ENCODE data around the gene GAL3ST2. TPM values are rescaled to one million over a fixed set of nuclear protein-coding genes. Genes with fewer than 3 reads are reported as not detected.

Gene GAL3ST2
- total RNA-seq, 2 donors from 2014 or later: 34.2 to 70.2 TPM

GRCh38 chr2:241844066-241844728, 67.6 kb downstream of the GAL3ST2 start:
- H3K4me3 ChIP-seq: peak overlapping the region; percentile 30
- H3K27me3 ChIP-seq: no peaks in the 10 kb centered on the region
- no peaks in the 10 kb centered on the region for H3K36me3 ChIP-seq
- intact Hi-C loops (cut with DNase I): no loop called here
- H3K4me1 ChIP-seq: no peaks in the 10 kb centered on the region
- H3K9ac ChIP-seq (ENCODE audit: low read depth in 2 of 2, low read length in 2 of 2): peak overlapping the region; percentile 40 to 46
- peak; percentile 18 for TF ChIP-seq CTCF (IDR thresholded peaks at IDR 0.05)
- no peak overlapping the region for H3K27ac ChIP-seq
- peak; percentile 78 for DNase-seq
- no peaks in the 10 kb centered on the region for H3K9me3 ChIP-seq

- peak; percentile 13 for DNase-seq
- Histone ChIP-seq H3K36me3 (no peaks in the 10 kb centered on the region), H3K9me3 (no peaks in the 10 kb centered on the region), H3K9ac (ENCODE audit: low read depth in 2 of 2, low read length in 2 of 2) (no peak overlapping the region), H3K4me1 (no peaks in the 10 kb centered on the region), H3K27ac (no peak overlapping the region), H3K4me3 (peak overlapping the region; percentile 30), H3K27me3 (no peaks in the 10 kb centered on the region)
- TF ChIP-seq CTCF (IDR thresholded peaks at IDR 0.05): no peak
- intact Hi-C loops (cut with DNase I): no loop called here
Measured at GRCh38 chr2:241844831-241845578, 68.4 kb downstream of the GAL3ST2 start.

- no peaks in the 10 kb centered on the region for H3K36me3 ChIP-seq
- H3K4me1 ChIP-seq: no peaks in the 10 kb centered on the region
- no peak overlapping the region for H3K9ac ChIP-seq (ENCODE audit: low read depth in 2 of 2, low read length in 2 of 2)
- TF ChIP-seq CTCF (IDR thresholded peaks at IDR 0.05): no peak
- no peak overlapping the region for H3K4me3 ChIP-seq
- intact Hi-C loops (cut with DNase I): no loop called here
- DNase-seq: no peak
- no peaks in the 10 kb centered on the region for H3K27me3 ChIP-seq
- no peaks in the 10 kb centered on the region for H3K9me3 ChIP-seq
- H3K27ac ChIP-seq: no peak overlapping the region
Measured at GRCh38 chr2:241846406-241846805, 69.8 kb downstream of the GAL3ST2 start.

- Histone ChIP-seq H3K9me3 (no peaks in the 10 kb centered on the region), H3K9ac (ENCODE audit: low read depth in 2 of 2, low read length in 2 of 2) (no peak overlapping the region), H3K27me3 (no peaks in the 10 kb centered on the region), H3K4me1 (no peaks in the 10 kb centered on the region), H3K36me3 (no peaks in the 10 kb centered on the region), H3K27ac (no peak overlapping the region), H3K4me3 (no peak overlapping the region)
- no peak for TF ChIP-seq CTCF (IDR thresholded peaks at IDR 0.05)
- intact Hi-C loops (cut with DNase I): no loop called here
- DNase-seq: no peak
Measured at GRCh38 chr2:241848761-241849615, 72.4 kb downstream of the GAL3ST2 start.
